Panc1 (cell line): ENCODE measurements around the gene CETP.

ENCODE experiments used
- SIN3A ChIP-seq: IDR thresholded peaks from 2 replicates; pipeline ENCODE4 v1.6.1; 2012; ENCODE audit warnings: low read depth, mild to moderate bottlenecking, low read length, moderate library complexity, borderline replicate concordance; ENCODE audit not compliant: insufficient read depth
- TF ChIP-seq, protein P1 (sequence below), 2 experiments: IDR thresholded peaks; 2 replicates each; pipeline ENCODE4 v1.6.1; 2011 to 2012; ENCODE audit warnings: low read depth in 2 of 2, control low read depth in 1 of 2, low read length in 1 of 2, mild to moderate bottlenecking in 1 of 2, moderate library complexity in 1 of 2; ENCODE audit not compliant: insufficient read depth in 1 of 2
- TF ChIP-seq, protein P2 (sequence below): fragments of 450-650 bp; IDR thresholded peaks from 2 replicates; pipeline ENCODE4 v1.5.1; 2017; ENCODE audit warnings: mild to moderate bottlenecking

DNA sequence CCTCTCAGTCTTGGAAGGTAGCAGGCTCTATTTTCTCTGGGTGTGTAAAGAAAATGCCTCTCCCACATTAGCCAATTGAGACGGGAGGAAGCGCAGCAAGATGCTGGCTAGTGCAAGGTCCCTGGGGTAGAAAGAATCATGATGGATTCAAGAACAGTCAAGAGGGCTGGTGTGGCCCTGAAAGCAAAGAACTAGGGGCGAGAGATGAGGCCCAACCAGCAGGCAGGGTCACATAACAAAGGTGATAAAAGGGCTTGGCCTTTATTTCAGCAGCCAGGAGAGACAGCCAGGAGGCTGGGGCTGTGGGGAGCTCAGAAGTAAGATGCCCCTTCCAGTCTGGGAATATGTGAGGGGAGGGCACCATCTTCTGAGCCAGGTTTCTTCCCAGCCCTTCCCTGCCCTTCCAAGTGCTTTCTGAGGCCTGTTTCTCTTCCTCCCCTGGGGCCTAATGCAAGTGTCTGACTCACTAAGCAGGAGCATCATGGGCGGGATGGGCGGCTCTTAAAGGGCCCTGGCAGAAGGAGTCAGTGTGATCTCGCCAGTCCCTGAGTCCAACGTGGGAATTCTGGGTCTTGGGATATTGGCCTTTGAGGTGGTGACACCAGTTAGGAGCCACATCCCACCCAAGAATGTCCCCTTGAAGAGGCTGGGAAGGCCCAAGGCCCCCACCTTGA, 23.7 kb downstream of the CETP start:
- TF ChIP-seq, protein P1, sequence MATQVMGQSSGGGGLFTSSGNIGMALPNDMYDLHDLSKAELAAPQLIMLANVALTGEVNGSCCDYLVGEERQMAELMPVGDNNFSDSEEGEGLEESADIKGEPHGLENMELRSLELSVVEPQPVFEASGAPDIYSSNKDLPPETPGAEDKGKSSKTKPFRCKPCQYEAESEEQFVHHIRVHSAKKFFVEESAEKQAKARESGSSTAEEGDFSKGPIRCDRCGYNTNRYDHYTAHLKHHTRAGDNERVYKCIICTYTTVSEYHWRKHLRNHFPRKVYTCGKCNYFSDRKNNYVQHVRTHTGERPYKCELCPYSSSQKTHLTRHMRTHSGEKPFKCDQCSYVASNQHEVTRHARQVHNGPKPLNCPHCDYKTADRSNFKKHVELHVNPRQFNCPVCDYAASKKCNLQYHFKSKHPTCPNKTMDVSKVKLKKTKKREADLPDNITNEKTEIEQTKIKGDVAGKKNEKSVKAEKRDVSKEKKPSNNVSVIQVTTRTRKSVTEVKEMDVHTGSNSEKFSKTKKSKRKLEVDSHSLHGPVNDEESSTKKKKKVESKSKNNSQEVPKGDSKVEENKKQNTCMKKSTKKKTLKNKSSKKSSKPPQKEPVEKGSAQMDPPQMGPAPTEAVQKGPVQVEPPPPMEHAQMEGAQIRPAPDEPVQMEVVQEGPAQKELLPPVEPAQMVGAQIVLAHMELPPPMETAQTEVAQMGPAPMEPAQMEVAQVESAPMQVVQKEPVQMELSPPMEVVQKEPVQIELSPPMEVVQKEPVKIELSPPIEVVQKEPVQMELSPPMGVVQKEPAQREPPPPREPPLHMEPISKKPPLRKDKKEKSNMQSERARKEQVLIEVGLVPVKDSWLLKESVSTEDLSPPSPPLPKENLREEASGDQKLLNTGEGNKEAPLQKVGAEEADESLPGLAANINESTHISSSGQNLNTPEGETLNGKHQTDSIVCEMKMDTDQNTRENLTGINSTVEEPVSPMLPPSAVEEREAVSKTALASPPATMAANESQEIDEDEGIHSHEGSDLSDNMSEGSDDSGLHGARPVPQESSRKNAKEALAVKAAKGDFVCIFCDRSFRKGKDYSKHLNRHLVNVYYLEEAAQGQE (IDR thresholded peaks at IDR 0.05; ENCODE audit: insufficient read depth in 1 of 2, low read depth in 2 of 2, low read length in 1 of 2), result no peak
- TF ChIP-seq, protein P2, sequence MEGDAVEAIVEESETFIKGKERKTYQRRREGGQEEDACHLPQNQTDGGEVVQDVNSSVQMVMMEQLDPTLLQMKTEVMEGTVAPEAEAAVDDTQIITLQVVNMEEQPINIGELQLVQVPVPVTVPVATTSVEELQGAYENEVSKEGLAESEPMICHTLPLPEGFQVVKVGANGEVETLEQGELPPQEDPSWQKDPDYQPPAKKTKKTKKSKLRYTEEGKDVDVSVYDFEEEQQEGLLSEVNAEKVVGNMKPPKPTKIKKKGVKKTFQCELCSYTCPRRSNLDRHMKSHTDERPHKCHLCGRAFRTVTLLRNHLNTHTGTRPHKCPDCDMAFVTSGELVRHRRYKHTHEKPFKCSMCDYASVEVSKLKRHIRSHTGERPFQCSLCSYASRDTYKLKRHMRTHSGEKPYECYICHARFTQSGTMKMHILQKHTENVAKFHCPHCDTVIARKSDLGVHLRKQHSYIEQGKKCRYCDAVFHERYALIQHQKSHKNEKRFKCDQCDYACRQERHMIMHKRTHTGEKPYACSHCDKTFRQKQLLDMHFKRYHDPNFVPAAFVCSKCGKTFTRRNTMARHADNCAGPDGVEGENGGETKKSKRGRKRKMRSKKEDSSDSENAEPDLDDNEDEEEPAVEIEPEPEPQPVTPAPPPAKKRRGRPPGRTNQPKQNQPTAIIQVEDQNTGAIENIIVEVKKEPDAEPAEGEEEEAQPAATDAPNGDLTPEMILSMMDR, result no peak
- TF ChIP-seq SIN3A, result no peak
